GM19240 (cell line): Measurements from ENCODE around the gene TMUB1.

Experiments
- DNase-seq: peaks from one replicate; pipeline ENCODE4 v3.0.0; 2011; ENCODE audit warnings: low spot score; ENCODE audit not compliant: insufficient read length

TMUB1 gene

DNA sequence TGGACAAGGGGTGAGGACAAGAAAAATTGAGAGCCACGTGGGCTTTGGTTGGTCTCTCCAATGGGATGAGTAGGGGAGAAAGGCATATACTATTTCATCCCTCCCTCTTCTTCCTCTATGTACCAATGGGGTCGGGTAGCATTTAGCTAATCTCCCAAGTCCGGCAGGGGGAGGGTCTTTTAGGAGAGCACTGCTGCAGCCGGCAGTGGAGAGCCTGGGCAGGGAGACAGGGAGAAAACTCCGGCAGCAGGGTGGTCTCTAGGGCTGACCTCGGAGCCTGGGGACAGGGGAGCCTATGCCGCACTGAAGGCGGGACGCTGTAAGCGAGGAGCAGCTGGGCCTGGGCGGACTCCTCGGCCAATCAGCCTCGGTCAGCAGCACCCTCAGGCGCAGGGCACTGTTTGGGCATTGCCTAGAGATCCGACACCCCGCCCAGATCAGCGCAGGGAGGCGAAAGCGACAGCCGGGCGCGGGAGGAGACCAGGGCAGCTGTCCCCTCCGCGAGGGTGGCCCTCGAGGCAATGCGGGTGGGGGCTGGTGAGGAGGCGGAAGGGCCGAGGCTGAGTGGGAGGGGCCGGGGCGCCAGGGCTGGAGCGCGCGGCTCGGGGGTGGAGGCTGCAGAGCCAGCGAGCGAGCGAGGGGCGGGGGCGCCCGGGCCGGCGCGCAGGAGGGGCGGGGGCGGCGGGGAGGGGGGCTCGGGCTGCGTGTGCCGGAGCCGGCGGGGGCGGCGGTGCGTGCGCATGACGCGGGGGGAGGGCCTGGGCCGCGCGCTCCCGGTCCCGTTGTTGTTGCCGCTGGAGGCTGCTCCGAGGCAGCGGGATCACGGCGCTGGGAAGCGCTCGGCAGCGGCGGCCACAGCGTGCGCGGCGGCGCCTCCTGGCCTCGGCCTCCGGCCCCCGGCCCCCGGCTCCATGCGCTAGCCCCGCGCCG is 2.7 kb upstream of the TMUB1 start, which contains the start of gene AGAP3:
Gene AGAP3, plus strand, starts transcription at position 785 of the 930 bp plus-strand sequence. CDS start 267 bp downstream, outside the sequence.
- peak; percentile 85 for DNase-seq

DNA sequence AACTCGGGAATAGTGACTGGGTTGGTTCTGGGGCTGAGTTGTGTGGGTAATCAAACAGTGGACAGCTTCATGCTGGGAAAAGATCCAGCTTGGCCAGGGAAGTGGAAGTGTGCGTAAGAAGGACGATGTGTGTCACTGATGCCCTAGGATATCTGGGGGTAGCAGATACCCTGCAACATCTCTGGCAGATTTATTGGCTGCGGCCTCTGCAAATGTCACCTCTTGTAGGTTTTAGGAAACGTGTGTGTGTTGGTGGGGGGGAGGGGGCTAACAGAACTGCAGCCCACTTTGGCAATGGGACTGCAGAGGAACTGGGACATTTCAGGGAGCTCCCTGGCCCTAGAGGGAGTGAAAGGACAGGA is 2.0 kb upstream of the TMUB1 start:
- DNase-seq, result no peak

DNA sequence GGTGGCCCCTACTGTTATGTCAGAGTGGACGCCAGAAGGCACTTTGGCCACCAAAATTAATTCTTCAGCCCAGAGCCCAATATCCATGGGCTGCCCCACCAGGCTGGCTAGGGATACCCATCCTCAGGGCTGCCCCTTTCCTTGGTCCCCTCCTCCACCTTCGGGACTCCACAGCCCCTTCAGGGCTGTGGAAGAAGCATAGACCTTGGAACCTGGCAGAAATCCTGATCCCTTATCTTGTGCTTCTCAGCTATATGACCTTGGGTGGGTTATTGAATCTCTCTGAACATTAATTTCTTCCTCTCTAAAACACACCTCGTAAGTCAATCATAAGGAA is 499 bp upstream of the TMUB1 start:
- DNase-seq, result no peak

DNA sequence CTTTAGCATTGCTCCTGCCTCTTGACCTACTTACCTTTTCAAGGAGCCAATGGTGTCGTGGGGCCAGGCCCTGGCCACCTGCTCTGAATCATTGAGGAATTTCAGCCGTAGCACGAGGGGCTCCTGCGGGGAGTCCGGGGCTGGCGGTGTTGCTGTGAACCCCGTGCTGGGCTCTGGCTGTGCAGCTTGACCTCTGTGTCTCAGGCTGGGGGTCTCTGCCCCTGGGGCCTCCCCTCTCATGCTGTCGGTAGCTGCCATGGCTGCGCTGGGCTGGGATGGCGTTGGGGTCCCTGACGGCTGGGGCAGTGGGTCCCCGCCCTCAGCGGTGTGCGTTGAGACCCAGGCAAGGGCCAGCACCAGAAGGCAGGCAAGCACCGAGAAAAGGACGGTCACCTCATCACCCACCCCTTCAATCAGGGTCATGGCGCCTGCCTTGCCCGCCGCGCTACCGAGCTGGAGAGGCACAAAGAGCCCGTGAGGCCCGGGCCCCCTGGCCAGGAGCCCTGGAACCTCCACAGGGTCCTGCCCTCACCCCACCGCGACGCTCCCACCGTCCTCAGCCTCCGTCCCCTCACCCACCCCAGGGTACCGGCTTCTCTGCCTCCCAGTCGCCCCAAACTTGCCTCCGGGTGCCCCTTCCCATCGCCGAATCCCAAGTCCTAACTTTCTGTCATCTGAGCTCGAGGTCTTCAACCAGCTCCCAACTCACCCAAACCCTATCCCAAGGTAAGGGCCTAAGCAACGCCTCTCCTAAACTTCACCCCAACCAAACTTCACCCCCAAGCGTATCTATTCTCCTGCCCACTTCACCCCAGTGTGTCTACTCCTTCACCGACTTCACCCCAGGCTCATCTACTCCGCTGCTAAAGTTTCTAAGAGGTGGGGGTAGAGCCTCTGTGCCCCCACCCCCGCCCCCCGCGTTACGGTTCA is 887 bp downstream of the TMUB1 start:
- DNase-seq, result no peak

DNA sequence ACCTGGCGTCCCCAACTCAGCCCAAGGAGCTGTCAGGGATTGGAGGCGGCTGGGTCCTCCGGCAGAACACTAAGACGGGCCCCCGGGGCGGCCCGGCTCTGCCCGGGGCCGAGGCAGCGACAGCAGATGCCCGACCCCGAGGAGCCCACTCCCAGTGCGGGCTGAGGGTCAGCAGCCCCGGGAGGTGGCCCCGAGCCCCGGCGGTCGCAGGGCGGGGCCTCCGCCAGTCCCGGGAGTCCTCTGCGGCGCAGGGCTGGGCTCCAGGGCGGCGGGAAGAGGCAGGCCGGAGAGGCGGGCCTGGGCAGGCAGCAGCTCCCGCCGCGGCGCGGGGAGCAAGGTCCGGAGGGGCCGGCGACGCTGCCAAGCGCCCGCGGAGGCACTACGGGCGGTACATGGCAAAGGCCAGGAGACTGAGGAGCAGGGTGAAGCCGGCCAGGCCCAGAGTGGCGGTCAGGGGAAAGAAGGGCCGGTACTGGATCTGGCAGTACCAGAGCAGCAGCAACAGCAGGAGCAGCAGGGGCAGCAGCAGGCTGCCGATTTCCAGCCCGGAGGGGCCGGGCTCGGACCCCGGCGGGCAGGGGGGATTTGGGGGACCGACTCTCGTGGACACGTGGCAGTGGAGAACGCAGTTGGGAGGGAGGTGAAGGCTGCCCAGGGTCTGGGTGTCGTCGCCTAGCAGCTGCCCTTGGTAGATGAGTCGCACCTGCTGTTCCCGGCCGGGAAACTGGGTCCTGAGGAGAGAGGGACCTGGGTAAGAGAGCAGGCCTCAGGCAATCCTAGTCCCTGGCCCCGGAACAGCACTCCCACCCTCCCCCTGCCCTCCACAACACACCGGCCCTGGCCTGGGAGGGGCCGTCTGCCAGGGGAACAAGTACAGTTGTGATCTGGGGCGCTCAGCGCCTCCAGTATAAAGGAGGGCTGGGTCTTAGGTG is 1.9 kb downstream of the TMUB1 start:
- DNase-seq, result no peak

DNA sequence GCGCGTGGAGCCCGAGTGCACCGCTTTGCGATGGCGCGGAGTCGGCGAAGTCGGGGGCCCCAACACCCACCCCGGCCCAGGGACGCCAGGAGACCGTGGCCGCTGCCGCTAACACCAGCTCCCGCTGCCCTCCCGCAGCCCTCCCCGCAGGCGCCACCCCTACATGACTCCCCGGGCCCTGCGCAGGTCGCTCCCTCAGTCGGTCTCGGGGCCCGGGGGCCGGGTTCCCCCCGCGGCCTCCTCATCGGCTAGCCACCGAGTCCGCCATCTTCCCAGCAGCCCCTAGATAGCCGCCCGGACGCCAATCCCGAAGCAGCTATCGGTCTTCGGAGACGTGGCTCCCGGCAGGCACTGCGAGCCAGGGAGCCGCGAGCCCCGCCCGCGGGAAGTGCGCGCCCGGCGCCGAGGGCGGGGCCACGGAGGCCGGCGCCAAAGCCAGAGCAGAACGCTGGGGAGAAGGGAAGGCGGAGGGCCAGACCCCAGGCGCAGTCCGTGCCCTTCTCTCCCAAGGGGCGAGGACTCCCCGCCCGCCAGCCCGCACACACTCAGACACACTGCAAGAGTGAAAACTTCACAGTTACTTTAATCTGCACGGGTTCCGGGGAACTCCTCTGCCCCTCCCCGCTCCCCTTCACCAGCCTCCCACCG is 2.6 kb downstream of the TMUB1 start, which contains the start of gene FASTK:
Gene FASTK, minus strand, starts transcription at position 288 of the 648 bp plus-strand sequence. Its CDS starts 43 bp downstream, at position 245.
- peak; percentile 97 for DNase-seq

DNA sequence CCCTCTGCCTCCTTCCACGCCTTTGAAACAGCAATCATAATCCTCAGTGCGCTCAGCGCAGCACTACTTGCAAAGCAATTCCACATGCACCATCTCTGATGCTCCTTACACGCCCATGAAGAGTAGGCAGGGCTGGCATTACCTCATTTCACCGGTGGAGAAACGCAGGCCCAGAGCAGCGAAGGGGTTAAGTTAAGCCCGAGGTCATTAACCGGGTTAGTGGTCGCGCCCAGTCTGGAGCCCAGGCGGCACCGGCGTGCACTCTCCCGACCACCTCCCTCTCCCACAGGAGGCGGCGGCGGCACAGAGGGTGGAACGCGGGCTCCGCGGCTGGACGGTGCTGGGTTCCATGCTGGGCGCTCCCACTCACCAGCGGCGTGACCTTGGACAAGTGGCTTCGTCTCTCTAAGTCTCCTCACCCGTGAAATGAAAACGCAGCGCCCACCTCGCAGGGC is 3.2 kb downstream of the TMUB1 start:
- DNase-seq, result no peak

DNA sequence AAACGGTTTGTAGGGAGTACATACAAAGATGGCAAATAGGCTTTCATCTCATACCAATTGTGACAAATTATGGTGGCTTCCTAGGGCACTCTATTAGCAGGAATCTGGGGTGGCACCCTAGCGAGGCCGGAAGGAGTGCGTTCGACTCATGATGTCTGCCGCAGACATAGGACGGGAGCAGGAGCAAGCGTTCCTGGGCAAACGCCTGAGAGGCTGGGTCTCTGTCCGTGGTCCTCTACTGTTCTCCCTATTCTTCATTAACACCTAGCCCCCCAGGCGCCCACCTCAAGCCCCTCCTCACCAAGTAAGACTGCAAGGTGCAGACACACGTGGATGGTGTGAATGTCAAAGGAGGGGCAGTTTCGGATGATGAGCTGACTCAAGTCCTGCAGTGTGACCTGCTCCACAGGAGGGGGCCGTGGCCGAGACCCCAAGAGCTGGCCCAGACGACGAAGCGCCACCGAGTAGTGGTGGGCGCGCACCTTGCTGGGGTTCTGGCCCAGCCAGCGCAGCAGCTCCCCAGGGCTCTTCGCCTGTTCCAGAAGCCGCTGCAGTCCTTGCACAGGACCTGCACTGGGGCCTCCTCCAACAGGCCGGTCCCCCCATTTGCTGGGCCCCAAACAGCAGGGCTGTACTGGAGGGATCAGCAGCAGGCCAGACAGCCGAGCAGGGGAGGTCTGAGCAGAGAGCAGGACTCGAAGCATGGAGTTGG is 3.9 kb downstream of the TMUB1 start:
- DNase-seq, result no peak

DNA sequence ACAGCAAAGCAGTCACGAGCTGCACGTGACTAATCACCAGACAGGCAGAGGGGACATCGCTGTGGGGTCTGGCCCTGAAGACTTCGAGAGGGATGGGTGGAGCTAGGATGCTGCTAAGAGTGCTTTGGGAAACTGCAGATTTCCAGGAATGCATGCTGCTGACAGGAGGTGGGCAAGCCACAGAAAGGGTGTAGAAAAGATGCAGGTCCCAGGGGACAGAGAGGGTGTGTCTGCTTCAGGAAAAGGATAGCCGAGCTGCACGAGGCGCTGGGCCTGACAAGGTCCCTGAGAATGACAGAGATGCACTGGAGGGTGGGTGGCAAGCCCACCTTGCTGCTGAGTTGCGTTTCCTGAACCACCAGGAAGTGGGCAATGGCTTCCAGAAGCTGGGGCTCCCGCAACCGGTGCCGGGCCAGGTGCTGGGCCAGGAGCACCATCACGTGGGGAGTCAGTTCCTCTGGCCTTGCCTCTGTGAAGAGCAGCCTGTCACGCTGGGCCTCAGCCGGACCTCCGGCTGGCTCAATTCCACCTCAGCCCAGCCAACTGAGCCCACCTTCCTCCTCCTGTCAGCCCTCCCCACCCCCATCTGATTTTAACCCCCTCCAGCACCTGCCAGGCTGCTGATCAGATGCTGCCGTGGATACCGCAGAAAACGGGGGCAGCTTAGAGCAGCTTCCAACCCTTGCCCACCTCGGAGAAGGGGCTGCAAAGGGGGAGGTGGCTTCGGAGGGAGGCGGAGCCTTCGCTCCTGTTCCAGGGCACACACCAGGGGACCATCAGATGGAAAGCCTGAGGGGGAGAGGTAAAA is 4.9 kb downstream of the TMUB1 start:
- DNase-seq, result no peak

DNA sequence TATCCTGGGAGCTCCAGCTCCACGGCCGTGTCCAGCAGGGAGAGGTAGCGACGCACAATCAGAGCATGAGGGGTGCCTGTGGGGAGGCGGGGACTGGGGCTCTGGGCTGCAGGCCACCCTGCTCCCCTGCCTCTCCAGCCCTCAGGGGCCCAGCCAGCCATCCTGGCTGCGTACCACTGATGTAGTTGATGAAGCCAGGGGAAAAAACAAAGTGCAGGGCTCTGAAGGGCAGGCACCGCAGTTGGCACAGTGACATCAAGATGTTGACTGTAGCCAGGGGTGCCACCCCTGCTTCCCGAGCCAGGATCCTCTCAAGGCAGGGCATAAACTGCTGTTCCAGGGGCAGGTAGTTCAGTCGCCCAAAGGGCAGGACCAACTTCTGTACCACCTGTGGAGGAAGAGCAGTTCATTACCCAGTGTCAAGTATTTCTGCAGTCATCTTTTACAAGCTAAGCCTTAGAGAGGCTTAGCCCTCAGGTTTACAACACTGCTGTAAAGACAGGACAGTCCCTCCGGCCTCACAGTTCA is 5.5 kb downstream of the TMUB1 start:
- DNase-seq, result no peak

DNA sequence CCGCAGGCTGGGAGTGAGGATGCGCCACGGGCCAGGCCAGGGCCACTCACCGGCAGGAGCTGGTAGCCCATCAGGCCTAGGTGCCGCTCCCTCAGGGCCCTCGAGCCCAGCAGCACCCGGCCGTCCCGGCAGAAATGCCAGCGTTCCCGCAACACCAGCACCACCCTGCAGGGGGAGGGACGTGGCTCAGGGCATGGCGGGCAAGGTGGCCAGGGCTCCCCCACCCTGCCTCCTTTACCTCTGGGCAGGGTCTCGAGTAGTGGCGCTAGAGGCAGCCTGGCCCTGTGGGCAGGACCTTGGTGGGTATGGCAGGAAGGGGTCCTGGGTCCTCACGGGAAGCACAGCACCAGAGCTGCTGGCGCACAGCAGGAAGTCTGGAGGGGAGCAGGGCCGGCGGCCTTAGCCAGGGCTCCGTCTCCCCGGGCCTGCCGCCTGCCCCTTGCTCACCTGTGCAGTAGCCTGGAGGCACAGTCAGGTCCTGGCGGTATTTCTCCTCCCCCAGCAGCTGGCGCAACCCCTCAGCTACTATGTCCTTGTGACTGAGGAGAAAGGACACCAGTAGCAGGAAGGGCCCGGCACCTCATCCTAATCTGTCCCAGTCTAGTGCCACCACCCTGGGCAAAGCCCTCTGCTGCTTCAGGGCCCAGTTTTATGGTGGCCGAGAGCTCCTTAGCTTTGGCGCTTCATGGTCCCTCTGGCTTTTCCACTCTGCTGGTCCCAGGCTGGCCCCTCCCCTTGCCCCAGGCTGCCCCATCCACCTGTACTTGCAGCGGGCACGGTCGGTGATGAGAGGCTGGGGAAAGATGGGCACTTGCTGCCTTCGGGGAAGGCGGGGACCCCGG is 6.2 kb downstream of the TMUB1 start:
- no peak for DNase-seq

DNA sequence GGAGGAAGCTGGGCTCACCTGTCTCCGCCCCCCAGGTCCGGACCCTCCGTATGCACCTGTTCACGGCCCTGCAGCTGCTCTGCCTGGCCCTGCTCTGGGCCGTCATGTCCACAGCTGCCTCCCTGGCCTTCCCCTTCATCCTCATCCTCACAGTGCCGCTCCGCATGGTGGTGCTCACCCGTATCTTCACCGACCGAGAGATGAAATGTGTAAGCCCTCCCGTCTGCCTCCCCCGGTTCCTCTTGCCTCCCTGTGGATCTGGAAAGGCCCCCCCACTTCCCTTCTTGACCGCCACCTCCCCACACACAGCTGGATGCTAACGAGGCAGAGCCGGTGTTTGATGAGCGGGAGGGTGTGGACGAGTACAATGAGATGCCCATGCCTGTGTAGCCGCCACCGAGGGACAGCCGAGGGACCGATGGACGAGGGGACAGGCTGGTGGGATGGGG is 7.3 kb downstream of the TMUB1 start:
- DNase-seq, result no peak

DNA sequence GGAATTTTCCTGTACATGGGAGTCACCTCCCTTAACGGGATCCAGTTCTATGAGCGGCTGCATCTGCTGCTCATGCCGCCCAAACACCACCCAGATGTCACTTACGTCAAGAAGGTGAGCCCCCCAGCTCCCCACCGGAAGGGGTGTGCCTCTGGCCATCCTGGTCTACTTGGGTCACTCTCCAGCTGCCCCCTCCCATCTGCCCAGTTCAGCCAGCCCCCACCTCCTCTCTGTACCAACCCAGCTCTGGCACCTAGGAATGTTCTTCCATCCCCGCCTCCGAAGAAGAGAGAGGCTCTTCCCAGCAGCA is 7.7 kb downstream of the TMUB1 start:
- DNase-seq, result no peak

DNA sequence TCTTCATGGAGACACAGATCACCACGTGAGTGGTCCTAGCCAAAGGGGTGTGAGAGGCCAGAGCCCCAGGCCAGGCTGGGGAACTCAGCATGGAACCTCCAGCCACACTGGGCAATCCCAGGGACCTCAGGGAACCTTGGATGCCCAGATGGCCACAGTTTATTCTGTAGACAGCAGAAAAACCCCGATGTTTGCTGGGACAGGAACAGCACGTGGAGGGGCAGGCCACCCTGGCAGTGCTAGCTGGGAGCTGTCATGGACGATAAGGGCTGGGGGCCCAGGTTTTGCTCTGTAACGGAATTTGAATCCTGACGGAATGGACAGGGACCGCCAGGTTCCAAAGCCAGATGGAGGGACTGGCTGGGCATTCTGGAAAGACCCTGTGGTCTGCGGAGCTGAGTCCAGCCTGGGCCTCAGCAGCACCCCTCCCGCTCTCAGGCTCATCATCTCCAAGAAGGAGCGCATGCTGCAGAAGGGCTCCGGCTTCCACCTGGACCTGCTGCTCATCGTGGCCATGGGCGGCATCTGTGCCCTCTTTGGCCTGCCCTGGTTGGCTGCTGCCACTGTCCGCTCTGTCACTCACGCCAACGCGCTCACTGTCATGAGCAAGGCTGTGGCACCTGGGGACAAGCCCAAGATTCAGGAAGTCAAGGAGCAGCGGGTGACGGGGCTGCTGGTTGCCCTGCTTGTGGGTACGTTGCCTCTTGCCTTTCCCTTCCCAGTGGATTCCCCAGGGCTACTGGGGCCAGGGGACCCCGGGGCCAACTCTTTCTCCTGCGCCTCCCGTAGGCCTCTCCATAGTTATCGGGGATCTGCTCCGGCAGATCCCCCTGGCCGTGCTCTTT is 8.3 kb downstream of the TMUB1 start:
- DNase-seq, result no peak

DNA sequence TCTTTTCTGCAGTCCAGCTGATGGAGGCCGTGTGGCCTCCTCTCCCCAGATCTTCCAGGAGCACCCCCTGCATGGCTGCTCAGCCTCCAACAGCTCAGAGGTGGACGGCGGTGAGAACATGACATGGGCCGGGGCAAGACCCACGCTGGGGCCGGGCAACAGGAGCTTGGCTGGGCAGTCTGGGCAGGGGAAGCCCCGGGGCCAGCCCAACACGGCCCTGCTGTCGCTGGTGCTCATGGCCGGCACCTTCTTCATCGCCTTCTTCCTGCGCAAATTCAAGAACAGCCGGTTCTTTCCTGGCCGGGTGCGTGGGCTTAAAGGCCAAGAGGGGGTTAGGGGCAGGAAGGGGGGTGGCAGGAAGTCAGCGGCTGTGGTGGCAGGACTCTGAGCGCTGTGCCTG is 9.3 kb downstream of the TMUB1 start:
- no peak for DNase-seq

DNA sequence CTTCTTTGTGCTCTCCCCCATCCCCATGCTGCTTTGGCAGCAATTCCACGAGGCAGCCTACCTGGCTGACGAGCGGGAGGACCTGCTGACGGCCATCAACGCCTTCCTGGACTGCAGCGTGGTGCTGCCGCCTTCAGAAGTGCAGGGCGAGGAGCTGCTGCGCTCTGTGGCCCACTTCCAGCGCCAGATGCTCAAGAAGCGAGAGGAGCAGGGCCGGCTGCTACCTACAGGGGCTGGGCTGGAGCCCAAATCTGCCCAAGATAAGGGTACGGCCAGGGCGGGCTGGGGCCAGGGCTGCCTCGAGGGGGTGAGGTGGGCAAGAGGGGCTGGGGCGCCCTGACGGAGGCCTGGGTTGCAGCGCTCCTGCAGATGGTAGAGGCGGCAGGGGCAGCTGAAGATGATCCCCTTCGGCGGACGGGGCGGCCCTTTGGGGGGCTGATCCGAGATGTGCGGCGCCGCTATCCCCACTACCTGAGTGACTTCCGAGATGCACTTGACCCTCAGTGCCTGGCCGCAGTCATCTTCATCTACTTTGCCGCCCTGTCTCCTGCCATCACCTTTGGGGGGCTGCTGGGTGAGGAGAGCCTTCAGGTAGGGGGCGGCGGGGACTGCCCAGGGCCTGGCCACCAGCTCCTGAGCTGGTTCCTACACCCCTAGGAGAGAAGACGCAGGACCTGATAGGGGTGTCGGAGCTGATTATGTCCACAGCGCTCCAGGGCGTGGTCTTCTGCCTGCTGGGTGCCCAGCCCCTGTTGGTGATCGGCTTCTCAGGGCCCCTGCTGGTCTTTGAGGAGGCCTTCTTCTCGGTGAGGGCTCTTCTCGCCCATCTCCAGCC is 12.0 kb downstream of the TMUB1 start:
- DNase-seq, result no peak
